IMR-90 (cell line): ENCODE data around the gene EFNB2. TPM values are rescaled to one million over a fixed set of nuclear protein-coding genes. Genes with fewer than 3 reads are reported as not detected.

Source experiments
- ATAC-seq: fragments of 200-7000 bp; cut with Tn5 transposase; 2 replicates; pipeline ENCODE4 v1.9.1; 2020; ENCODE audit warnings: low read depth, mild to moderate bottlenecking, moderate library complexity
- BruUV-seq: library from RNA; stranded (reverse); fragments of 400-500 nt; replicated peaks from 2 replicates; lab custom pipeline; 2021; lab: Mats Ljungman, UMichigan
- CTCF ChIA-PET: fragments of 300-600 bp; formaldehyde crosslinking; extraction: SDS; loops from one replicate; lab custom pipeline; 2021; ENCODE audit warnings: antibody characterized with exemption; lab: Yijun Ruan, JAX
- POLR2A ChIA-PET: fragments of 300-600 bp; sonication (Branson Sonifier 250); formaldehyde crosslinking; loops from one replicate; lab custom pipeline; 2022; ENCODE audit warnings: antibody characterized with exemption; ENCODE audit not compliant: unreplicated experiment; lab: Charles Lee
- DNase-seq: peaks from one replicate; pipeline ENCODE4 v3.0.0; 2013
- H2AFZ ChIP-seq: replicated peaks from 2 replicates; pipeline ENCODE3; 2013; ENCODE audit warnings: low read length, mild to moderate bottlenecking; ENCODE audit not compliant: poor library complexity
- H2AK5ac ChIP-seq: 2 replicates; pipeline ENCODE4 v1.6.1; 2013; ENCODE audit warnings: low read depth, low read length, inconsistent platforms
- H2AK9ac ChIP-seq: replicated peaks from 2 replicates; pipeline ENCODE3; 2013; ENCODE audit warnings: mild to moderate bottlenecking, low read depth, low read length, moderate library complexity; ENCODE audit not compliant: poor library complexity
- H2BK120ac ChIP-seq: 2 replicates; pipeline ENCODE4 v1.6.1; 2013; ENCODE audit warnings: low read depth, low read length, inconsistent platforms
- H2BK15ac ChIP-seq: 3 replicates; pipeline ENCODE4 v1.6.1; 2013; ENCODE audit warnings: low read depth, low read length, inconsistent platforms
- H2BK20ac ChIP-seq: 2 replicates; pipeline ENCODE4 v1.6.1; 2013; ENCODE audit warnings: low read depth, mild to moderate bottlenecking, inconsistent platforms, low read length, moderate library complexity
- H2BK5ac ChIP-seq: 2 replicates; pipeline ENCODE4 v1.6.1; 2013; ENCODE audit warnings: mild to moderate bottlenecking, low read depth, low read length, inconsistent platforms; ENCODE audit not compliant: poor library complexity, severe bottlenecking
- H3K14ac ChIP-seq: replicated peaks from 2 replicates; pipeline ENCODE4 v1.6.1; 2013; ENCODE audit warnings: low read depth, low read length, inconsistent platforms
- H3K18ac ChIP-seq: 2 replicates; pipeline ENCODE4 v1.6.1; 2013; ENCODE audit warnings: low read depth, low read length, control low read depth
- H3K23ac ChIP-seq: 2 replicates; pipeline ENCODE4 v1.6.1; 2013; ENCODE audit warnings: low read depth, low read length, inconsistent platforms
- H3K27ac ChIP-seq: 2 replicates; pipeline ENCODE4 v1.5.1; 2013; ENCODE audit warnings: mild to moderate bottlenecking, control low read depth, low read length; ENCODE audit not compliant: insufficient read depth
- H3K27me3 ChIP-seq: 2 replicates; pipeline ENCODE4 v1.6.1; 2013; ENCODE audit warnings: low read length; ENCODE audit not compliant: control insufficient read depth, insufficient read depth
- H3K36me3 ChIP-seq: 2 replicates; pipeline ENCODE4 v1.6.1; 2013; ENCODE audit warnings: low read length, mixed read lengths; ENCODE audit not compliant: control insufficient read depth, insufficient read depth
- H3K4ac ChIP-seq: 2 replicates; pipeline ENCODE4 v1.6.1; 2013; ENCODE audit warnings: low read depth, low read length, inconsistent platforms
- H3K4me1 ChIP-seq: 2 replicates; pipeline ENCODE4 v1.6.1; 2013; ENCODE audit warnings: low read length, mixed read lengths; ENCODE audit not compliant: control insufficient read depth, insufficient read depth
- H3K4me2 ChIP-seq: 2 replicates; pipeline ENCODE4 v1.6.1; 2013; ENCODE audit warnings: low read depth, mild to moderate bottlenecking, control low read depth, low read length, moderate library complexity
- H3K4me3 ChIP-seq: 2 replicates; pipeline ENCODE4 v1.5.1; 2013; ENCODE audit warnings: low read depth, mild to moderate bottlenecking, control low read depth, low read length, moderate library complexity; ENCODE audit not compliant: insufficient read depth
- H3K56ac ChIP-seq: 2 replicates; pipeline ENCODE4 v1.6.1; 2013; ENCODE audit warnings: low read length, inconsistent platforms; ENCODE audit not compliant: insufficient read depth; ENCODE audit errors: extremely low read depth
- H3K79me1 ChIP-seq, 2 experiments: 2 replicates each; pipeline ENCODE4 v1.6.1; 2013; ENCODE audit warnings: low read length in 2 of 2, inconsistent platforms in 1 of 2, low read depth in 1 of 2
- H3K9ac ChIP-seq: 2 replicates; pipeline ENCODE4 v1.6.1; 2013; ENCODE audit warnings: low read depth, low read length, control low read depth
- H3K9me1 ChIP-seq: 2 replicates; pipeline ENCODE4 v1.6.1; 2013; ENCODE audit warnings: low read length, inconsistent platforms; ENCODE audit not compliant: insufficient read depth
- H3K9me3 ChIP-seq: 2 replicates; pipeline ENCODE4 v1.6.1; 2013; ENCODE audit warnings: low read length; ENCODE audit not compliant: control insufficient read depth, insufficient read depth
- H4K20me1 ChIP-seq: 2 replicates; pipeline ENCODE4 v1.6.1; 2013; ENCODE audit warnings: low read length, inconsistent platforms; ENCODE audit not compliant: insufficient read depth
- H4K5ac ChIP-seq: 2 replicates; pipeline ENCODE4 v1.6.1; 2013; ENCODE audit warnings: mild to moderate bottlenecking, low read depth, low read length, control low read depth
- H4K8ac ChIP-seq, 2 experiments: 2 replicates each; pipeline ENCODE4 v1.6.1; 2013; ENCODE audit warnings: low read depth in 2 of 2, low read length in 2 of 2, control low read depth in 1 of 2, inconsistent platforms in 1 of 2
- H4K91ac ChIP-seq: 2 replicates; pipeline ENCODE4 v1.6.1; 2013; ENCODE audit warnings: low read depth, low read length, inconsistent platforms; ENCODE audit not compliant: insufficient read depth
- BHLHE40 ChIP-seq: fragments of 150-350 bp; IDR thresholded peaks from 2 replicates; pipeline ENCODE4 v1.6.1; 2016; ENCODE audit warnings: mild to moderate bottlenecking, low read depth, low read length
- CEBPB ChIP-seq: IDR thresholded peaks from 2 replicates; pipeline ENCODE4 v1.6.1; 2012; ENCODE audit warnings: low read depth, low read length, improper control_type of control experiment
- CTCF ChIP-seq: conservative IDR thresholded peaks from 2 replicates; pipeline ENCODE4 v1.5.1; 2012; ENCODE audit warnings: mild to moderate bottlenecking, low read depth, low read length, improper control_type of control experiment
- MAFK ChIP-seq: IDR thresholded peaks from 2 replicates; pipeline ENCODE4 v1.6.1; 2012; ENCODE audit warnings: low read depth, low read length, improper control_type of control experiment
- RAD21 ChIP-seq: IDR thresholded peaks from 2 replicates; pipeline ENCODE4 v1.6.1; 2012; ENCODE audit warnings: low read length, improper control_type of control experiment
- RCOR1 ChIP-seq: IDR thresholded peaks from 2 replicates; pipeline ENCODE4 v1.6.1; 2012; ENCODE audit warnings: mild to moderate bottlenecking, low read length, improper control_type of control experiment; ENCODE audit not compliant: insufficient replicate concordance
- SMC3 ChIP-seq: fragments of 150-350 bp; IDR thresholded peaks from 2 replicates; pipeline ENCODE4 v1.6.1; 2016; ENCODE audit warnings: low read depth, mild to moderate bottlenecking, antibody characterized with exemption, low read length, moderate library complexity
- WGBS, 2 experiments: methylation state at CpG; one replicate each; pipeline versions ENCODE4 v1.1.5 to v1.1.7; 2013; ENCODE audit warnings: missing lambda C conversion rate in 2 of 2; ENCODE audit not compliant: insufficient read length in 1 of 2; ENCODE audit errors: extremely low coverage in 2 of 2; 5-methylcytosine and 5-hydroxymethylcytosine counted together
- dilution Hi-C: fragments of 300-500 bp; cut with HindIII; formaldehyde crosslinking; loops from one replicate; pipeline ENCODE4 v1.14.3; 2018; ENCODE audit warnings: low sequenced_read_pairs; ENCODE audit not compliant: unreplicated experiment
- in situ Hi-C: fragments of 300-500 bp; cut with MboI; formaldehyde crosslinking; loops from 3 replicates; pipeline ENCODE4 v1.14.3; 2019; ENCODE audit warnings: low sequenced_read_pairs, inconsistent platforms, mixed read lengths
- intact Hi-C: fragments of 100-400 bp; cut with micrococcal nuclease; formaldehyde crosslinking; loops from 2 replicates; pipeline ENCODE4 v1.10.0; 2022
- polyA plus RNA-seq, 3 experiments: library from polyadenylated mRNA; depleted of rRNA; stranded (reverse); fragments of >200 nt; gene quantifications; 2 replicates each; pipeline ENCODE4 v1.2.3, GENCODE V29; 2012; ENCODE audit warnings: low replicate concordance in 1 of 3
- total RNA-seq: library from RNA; depleted of rRNA; stranded (reverse); fragments of >200 nt; gene quantifications from 2 replicates; pipeline ENCODE4 v1.2.3, GENCODE V29; 2012

Gene EFNB2
- total and polyA plus RNA-seq, 2 of the 4 experiments (the other 2 are of a cell fraction): 5.4 to 6.0 TPM

GRCh38 chr13:106536244-106537034 lies 977 bp upstream of the EFNB2 start:
- dilution Hi-C loops (no loop called here), in situ Hi-C loops (loop anchor here (10.0 to 25.0 kb wide), 4 partner anchors 1099 to 1962 kb away; no protein-coding TSS in a partner anchor), intact Hi-C loops (loop anchor here (1.0 to 10.0 kb wide), 2 partner anchors 84 to 1092 kb away; no protein-coding TSS in a partner anchor)
- H3K14ac ChIP-seq: no peak overlapping the region
- no peak overlapping the region for H3K56ac ChIP-seq
- peak overlapping the region; percentile 47 for H3K4me3 ChIP-seq
- no peak overlapping the region for H2AK5ac ChIP-seq
- CTCF ChIA-PET: interaction anchor here (0.6 to 1.3 kb wide), 9 partner anchors 22 to 1965 kb away, joined by 3 to 5 read pairs (median 3); no protein-coding TSS in a partner anchor
- H3K27me3 ChIP-seq: no peaks in the 10 kb centered on the region
- H3K36me3 ChIP-seq: no peaks in the 10 kb centered on the region
- ATAC-seq (peak; percentile 22), DNase-seq (peak; percentile 83)
- H2BK120ac ChIP-seq: no peak overlapping the region
- H3K23ac ChIP-seq: no peak overlapping the region
- H3K4me1 ChIP-seq: peaks cover 4% of the 10 kb centered on the region; the same call in 1 of the 2 replicates
- no peak overlapping the region for H3K27ac ChIP-seq
- 0% methylated on average over 5 of the region's 50 CpGs; no CpG with 5 or more reads in 1 of the 2 experiments for WGBS, 2 experiments
- H3K79me1 ChIP-seq: peaks cover 8 to 23% of the 10 kb centered on the region in 2 experiments; a peak in 3 of 4 replicates
- no TSS peak for BruUV-seq
- H4K8ac ChIP-seq: no peak overlapping the region
- H3K9me1 ChIP-seq: no peaks in the 10 kb centered on the region
- H2AFZ ChIP-seq: peak overlapping the region; percentile 90
- H3K4me2 ChIP-seq: peak overlapping the region; percentile 86
- no peak overlapping the region for H2BK15ac ChIP-seq
- no peaks in the 10 kb centered on the region; the same call in none of the 2 replicates for H4K20me1 ChIP-seq
- H3K9ac ChIP-seq: no peak overlapping the region
- H2BK20ac ChIP-seq: no peak overlapping the region
- no peak overlapping the region for H3K4ac ChIP-seq
- no peak overlapping the region for H2BK5ac ChIP-seq
- no peak overlapping the region for H4K5ac ChIP-seq
- POLR2A ChIA-PET: interaction anchor here (0.5 to 0.6 kb wide), 2 partner anchors 1283 to 1793 kb away, joined by 3 read pairs; no protein-coding TSS in a partner anchor
- no peak overlapping the region for H3K18ac ChIP-seq
- TF ChIP-seq MAFK: no peak
- TF ChIP-seq RAD21: peak; percentile 93
- peak; percentile 84 for TF ChIP-seq SMC3
- TF ChIP-seq CTCF: peak; percentile 96
- no peak for TF ChIP-seq CEBPB
- no peak for TF ChIP-seq BHLHE40
- TF ChIP-seq RCOR1: peak; percentile 35
- no peaks in the 10 kb centered on the region for H3K9me3 ChIP-seq
- peak overlapping the region; percentile 66 for H2AK9ac ChIP-seq
- H4K91ac ChIP-seq: no peak overlapping the region
